Stimulated activated CD8-positive, alpha-beta memory T cell treated with anti-CD3 and anti-CD28 coated beads, Interleukin-2, amount 100 ng/mL, for 1 hour (primary cell): Measurements from ENCODE around the gene ALDH1L1.

Source experiments
- DNase-seq, 2 donors: peaks; one replicate each; pipeline ENCODE4 v3.0.0-alpha.2; 2020; ENCODE audit warnings: low read depth in 2 of 2

The ALDH1L1 gene

DNA sequence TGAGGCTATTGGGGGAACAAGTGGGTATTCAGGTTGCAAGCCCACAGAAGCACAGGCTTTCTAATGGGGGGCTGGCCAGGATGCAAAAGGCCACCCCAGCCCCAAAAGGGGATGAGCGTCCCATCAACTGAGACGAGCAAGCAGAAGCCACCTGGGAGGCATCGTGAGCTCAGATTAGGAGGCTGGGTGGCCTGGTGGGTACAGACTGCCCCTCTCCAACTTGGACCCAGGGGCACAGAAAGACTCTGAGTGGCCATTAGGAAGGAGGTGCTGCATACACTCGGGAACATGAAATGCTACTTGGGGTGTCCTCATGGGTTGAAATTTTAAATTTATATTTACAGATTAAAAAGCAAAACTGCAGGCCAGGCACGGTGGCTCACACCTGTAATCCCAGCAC is 125.5 kb downstream of the ALDH1L1 start:
- DNase-seq = no peak

GRCh38 chr3:126053949-126054569 is 126.3 kb downstream of the ALDH1L1 start:
- DNase-seq = no peak
